Gastrocnemius medialis (tissue), 4 donors: ENCODE measurements around the gene PDE6C. TPM values are rescaled to one million over a fixed set of nuclear protein-coding genes. Genes with fewer than 3 reads are reported as not detected.
A peak's percentile ranks its signal among the peaks of the same experiment; 100 is the strongest.

Experiments
- ATAC-seq, 2 donors: fragments of 150-250 bp; one replicate each; pipeline ENCODE4 v1.9.1; 2016
- DNase-seq, 2 donors: peaks; one replicate each; pipeline ENCODE4 v3.0.0-alpha.2; 2019
- H3K27ac ChIP-seq, 4 donors: fragments of 200-600 bp; sonication (generic); 1 replicate in 1 of 4; 2 replicates in 3 of 4; pipeline ENCODE4 v1.5.1; 2016 to 2018; ENCODE audit warnings: mild to moderate bottlenecking in 2 of 4, moderate library complexity in 1 of 4
- H3K27me3 ChIP-seq, 3 donors: fragments of 200-600 bp; sonication (generic) in 2 of 3; 1 replicate in 1 of 3; 2 replicates in 2 of 3; pipeline versions ENCODE4 v1.5.1 to v1.6.0; 2016 to 2019; ENCODE audit warnings: mild to moderate bottlenecking in 1 of 3, moderate library complexity in 1 of 3
- H3K36me3 ChIP-seq, 2 donors: fragments of 200-600 bp; sonication (generic) in 1 of 2; one replicate each; pipeline ENCODE4 v1.5.1; 2017 to 2018
- H3K4me1 ChIP-seq, 2 donors: fragments of 200-600 bp; sonication (generic) in 1 of 2; one replicate each; pipeline ENCODE4 v1.5.1; 2016 to 2017; ENCODE audit warnings: mild to moderate bottlenecking in 2 of 2
- H3K4me3 ChIP-seq, 4 donors: fragments of 200-600 bp; sonication (generic) in 3 of 4; 1 replicate in 1 of 4; 2 replicates in 3 of 4; pipeline ENCODE4 v1.5.1; 2016 to 2019; ENCODE audit warnings: mild to moderate bottlenecking in 2 of 4
- H3K9me3 ChIP-seq, 3 donors: fragments of 200-600 bp; sonication (generic) in 2 of 3; 1 replicate in 1 of 3; 2 replicates in 2 of 3; pipeline ENCODE4 v1.5.1; 2016 to 2019
- CTCF ChIP-seq, 5 experiments: fragments of 450-650 bp in 3 of 5; fragments of 200-600 bp in 2 of 5; sonication (generic) in 2 of 5; IDR thresholded peaks in 4 of 5; conservative IDR thresholded peaks in 1 of 5; 1 replicate in 4 of 5; 2 replicates in 1 of 5; pipeline ENCODE4 v1.5.1; 2016 to 2019; ENCODE audit warnings: antibody characterized with exemption in 5 of 5, mild to moderate bottlenecking in 3 of 5, moderate library complexity in 3 of 5
- POLR2A ChIP-seq, 2 donors: fragments of 450-650 bp; IDR thresholded peaks; one replicate each; pipeline ENCODE4 v1.6.1; 2017; ENCODE audit warnings: antibody characterized with exemption in 2 of 2, mild to moderate bottlenecking in 2 of 2, moderate library complexity in 2 of 2
- in situ Hi-C, 4 donors: fragments of 200-750 bp; cut with MboI; loops; one replicate each; pipeline versions ENCODE4 v1.15.0 to v1.8.0; 2017; ENCODE audit warnings: low sequenced_read_pairs in 4 of 4
- intact Hi-C: fragments of 100-400 bp; cut with DNase I; formaldehyde crosslinking; loops from one replicate; pipeline ENCODE4 v1.15.1; 2023; ENCODE audit warnings: low total_unique reads
- total RNA-seq, 4 donors: library from RNA; depleted of rRNA; stranded (reverse); fragments of >200 nt; gene quantifications; one replicate each; pipeline versions ENCODE4 v1.1.0 to v1.2.3, GENCODE V29; 2016

PDE6C gene
- total RNA-seq, 4 donors from 2014 or later = not detected

- H3K27ac ChIP-seq = peak overlapping the region; percentile 83 to 89 (median 86)
- intact Hi-C loops = loop anchor here (1.0 to 5.0 kb wide), 6 partner anchors 59 to 660 kb away; partner anchors contain the start of genes CEP55, NOC3L, PLCE1 and SLC35G1
- peaks cover 0 to 28% of the 10 kb centered on the region in 2 donors for H3K36me3 ChIP-seq
- H3K9me3 ChIP-seq = no peaks in the 10 kb centered on the region
- peak; percentile 48 to 54 for ATAC-seq
- no peak for DNase-seq
- peak overlapping the region; percentile 64 to 95 (median 70) for H3K4me3 ChIP-seq
- in situ Hi-C loops = no loop called here
- TF ChIP-seq POLR2A (IDR thresholded peaks at IDR 0.05) (no peak), CTCF (IDR thresholded peaks at IDR 0.05 in 4 of 5, conservative IDR thresholded peaks at IDR 0.05 in 1 of 5) (no peak)
- H3K27me3 ChIP-seq = no peaks in the 10 kb centered on the region
- H3K4me1 ChIP-seq = peaks cover 17 to 22% of the 10 kb centered on the region in 2 donors
Observed at GRCh38 chr10:93701866-93702209, 89.5 kb downstream of the PDE6C start.

GRCh38 chr10:93702210-93703001 lies 90.1 kb downstream of the PDE6C start, which contains the start of gene FRA10AC1:
TSS of gene FRA10AC1 (minus strand) at chr10:93702592. CDS start at chr10:93700106, 2,486 bp downstream.
- peak within 1 kb of the TSS; percentile 64 to 95 (median 70) for H3K4me3 ChIP-seq
- DNase-seq (peak; percentile 86 to 88), ATAC-seq (peak; percentile 89 to 94)
- H3K9me3 ChIP-seq = no peaks in the 10 kb centered on the region
- in situ Hi-C loops (no loop called here), intact Hi-C loops (loop anchor here (1.0 to 5.0 kb wide), 6 partner anchors 58 to 660 kb away; partner anchors contain the start of genes CEP55, NOC3L, PLCE1 and SLC35G1)
- TF ChIP-seq CTCF (IDR thresholded peaks at IDR 0.05 in 4 of 5, conservative IDR thresholded peaks at IDR 0.05 in 1 of 5) (peak; percentile 37 to 70 (median 64)), POLR2A (IDR thresholded peaks at IDR 0.05) (peak; percentile 72 to 73)
- peak within 1 kb of the TSS; percentile 83 to 89 (median 86) for H3K27ac ChIP-seq
- no peaks in the 10 kb centered on the region for H3K27me3 ChIP-seq
- H3K36me3 ChIP-seq = peaks cover 0 to 23% of the 10 kb centered on the region in 2 donors
- peaks cover 17 to 22% of the 10 kb centered on the region in 2 donors for H3K4me1 ChIP-seq

- peak overlapping the region; percentile 83 to 89 (median 86) for H3K27ac ChIP-seq
- TF ChIP-seq POLR2A (IDR thresholded peaks at IDR 0.05) = no peak
- no peak for TF ChIP-seq CTCF (IDR thresholded peaks at IDR 0.05 in 4 of 5, conservative IDR thresholded peaks at IDR 0.05 in 1 of 5)
- H3K27me3 ChIP-seq = no peaks in the 10 kb centered on the region
- peaks cover 0 to 16% of the 10 kb centered on the region in 2 donors for H3K36me3 ChIP-seq
- in situ Hi-C loops = no loop called here
- peak in 1 of 2 donors; percentile 14 for ATAC-seq
- H3K4me1 ChIP-seq = peaks cover 17 to 22% of the 10 kb centered on the region in 2 donors
- no peak for DNase-seq
- H3K9me3 ChIP-seq = no peaks in the 10 kb centered on the region
- H3K4me3 ChIP-seq = peak overlapping the region; percentile 64 to 95 (median 70)
- intact Hi-C loops = loop anchor here (2.0 to 5.0 kb wide), 5 partner anchors 58 to 659 kb away; partner anchors contain the start of genes CEP55, NOC3L, PLCE1 and SLC35G1
Observed at GRCh38 chr10:93703066-93703465, 90.7 kb downstream of the PDE6C start.

GRCh38 chr10:93703841-93704240 lies 91.5 kb downstream of the PDE6C start:
- Histone ChIP-seq H3K27ac (no peak overlapping the region), H3K4me3 (peak overlapping the region in 3 of 4 donors; percentile 67 to 95 (median 74)), H3K4me1 (peaks cover 17 to 22% of the 10 kb centered on the region in 2 donors), H3K27me3 (no peaks in the 10 kb centered on the region), H3K9me3 (no peaks in the 10 kb centered on the region), H3K36me3 (peaks cover 0 to 8% of the 10 kb centered on the region in 2 donors)
- in situ Hi-C loops (no loop called here), intact Hi-C loops (loop anchor here (2.0 to 5.0 kb wide), 5 partner anchors 57 to 658 kb away; partner anchors contain the start of genes CEP55, NOC3L, PLCE1 and SLC35G1)
- DNase-seq (no peak), ATAC-seq (no peak)
- TF ChIP-seq CTCF (IDR thresholded peaks at IDR 0.05 in 4 of 5, conservative IDR thresholded peaks at IDR 0.05 in 1 of 5) = no peak
- TF ChIP-seq POLR2A (IDR thresholded peaks at IDR 0.05) = no peak
